Gastrocnemius medialis (tissue), 4 donors: Measurements from ENCODE around the gene BRI3BP. TPM values are rescaled to one million over a fixed set of nuclear protein-coding genes. Genes with fewer than 3 reads are reported as not detected.

ENCODE experiments used
- ATAC-seq, 2 donors: fragments of 150-250 bp; one replicate each; pipeline ENCODE4 v1.9.1; 2016
- DNase-seq, 2 donors: peaks; one replicate each; pipeline ENCODE4 v3.0.0-alpha.2; 2019
- H3K27ac ChIP-seq, 4 donors: fragments of 200-600 bp; sonication (generic); 1 replicate in 1 of 4; 2 replicates in 3 of 4; pipeline ENCODE4 v1.5.1; 2016 to 2018; ENCODE audit warnings: mild to moderate bottlenecking in 2 of 4, moderate library complexity in 1 of 4
- H3K27me3 ChIP-seq, 3 donors: fragments of 200-600 bp; sonication (generic) in 2 of 3; 1 replicate in 1 of 3; 2 replicates in 2 of 3; pipeline versions ENCODE4 v1.5.1 to v1.6.0; 2016 to 2019; ENCODE audit warnings: mild to moderate bottlenecking in 1 of 3, moderate library complexity in 1 of 3
- H3K36me3 ChIP-seq, 2 donors: fragments of 200-600 bp; sonication (generic) in 1 of 2; one replicate each; pipeline ENCODE4 v1.5.1; 2017 to 2018
- H3K4me1 ChIP-seq, 2 donors: fragments of 200-600 bp; sonication (generic) in 1 of 2; one replicate each; pipeline ENCODE4 v1.5.1; 2016 to 2017; ENCODE audit warnings: mild to moderate bottlenecking in 2 of 2
- H3K4me3 ChIP-seq, 4 donors: fragments of 200-600 bp; sonication (generic) in 3 of 4; 1 replicate in 1 of 4; 2 replicates in 3 of 4; pipeline ENCODE4 v1.5.1; 2016 to 2019; ENCODE audit warnings: mild to moderate bottlenecking in 2 of 4
- H3K9me3 ChIP-seq, 3 donors: fragments of 200-600 bp; sonication (generic) in 2 of 3; 1 replicate in 1 of 3; 2 replicates in 2 of 3; pipeline ENCODE4 v1.5.1; 2016 to 2019
- POLR2A ChIP-seq, 2 donors: fragments of 450-650 bp; IDR thresholded peaks; one replicate each; pipeline ENCODE4 v1.6.1; 2017; ENCODE audit warnings: antibody characterized with exemption in 2 of 2, mild to moderate bottlenecking in 2 of 2, moderate library complexity in 2 of 2
- in situ Hi-C, 4 donors: fragments of 200-750 bp; cut with MboI; loops; one replicate each; pipeline versions ENCODE4 v1.15.0 to v1.8.0; 2017; ENCODE audit warnings: low sequenced_read_pairs in 4 of 4
- intact Hi-C: fragments of 100-400 bp; cut with DNase I; formaldehyde crosslinking; loops from one replicate; pipeline ENCODE4 v1.15.1; 2023; ENCODE audit warnings: low total_unique reads
- total RNA-seq, 4 donors: library from RNA; depleted of rRNA; stranded (reverse); fragments of >200 nt; gene quantifications; one replicate each; pipeline versions ENCODE4 v1.1.0 to v1.2.3, GENCODE V29; 2016
- TF ChIP-seq, protein P1 (sequence below), 5 experiments: fragments of 450-650 bp in 3 of 5; fragments of 200-600 bp in 2 of 5; sonication (generic) in 2 of 5; IDR thresholded peaks in 4 of 5; conservative IDR thresholded peaks in 1 of 5; 1 replicate in 4 of 5; 2 replicates in 1 of 5; pipeline ENCODE4 v1.5.1; 2016 to 2019; ENCODE audit warnings: antibody characterized with exemption in 5 of 5, mild to moderate bottlenecking in 3 of 5, moderate library complexity in 3 of 5

Gene BRI3BP
- total RNA-seq, result 1 to 10 TPM in 3 of 4 donors, under 1 TPM in 1; 0.75 to 2.0 (median 1.6) TPM

- intact Hi-C loops (loop anchor here (5.0 kb wide), 1 partner anchor 73 kb away; the partner anchor contains the start of gene AACS), in situ Hi-C loops (no loop called here)
- H3K9me3 ChIP-seq, result no peaks in the 10 kb centered on the region
- H3K36me3 ChIP-seq, result no peaks in the 10 kb centered on the region
- H3K4me3 ChIP-seq, result peak within 1 kb of the TSS; percentile 50 to 64 (median 60)
- peaks cover 12 to 19% of the 10 kb centered on the region in 2 donors for H3K4me1 ChIP-seq
- peak within 1 kb of the TSS in 2 of 4 donors; percentile 47 to 54 for H3K27ac ChIP-seq
- DNase-seq (no peak), ATAC-seq (peak; percentile 36 to 53)
- H3K27me3 ChIP-seq, result no peaks in the 10 kb centered on the region
- no peak for TF ChIP-seq POLR2A (IDR thresholded peaks at IDR 0.05)
- TF ChIP-seq, protein P1, sequence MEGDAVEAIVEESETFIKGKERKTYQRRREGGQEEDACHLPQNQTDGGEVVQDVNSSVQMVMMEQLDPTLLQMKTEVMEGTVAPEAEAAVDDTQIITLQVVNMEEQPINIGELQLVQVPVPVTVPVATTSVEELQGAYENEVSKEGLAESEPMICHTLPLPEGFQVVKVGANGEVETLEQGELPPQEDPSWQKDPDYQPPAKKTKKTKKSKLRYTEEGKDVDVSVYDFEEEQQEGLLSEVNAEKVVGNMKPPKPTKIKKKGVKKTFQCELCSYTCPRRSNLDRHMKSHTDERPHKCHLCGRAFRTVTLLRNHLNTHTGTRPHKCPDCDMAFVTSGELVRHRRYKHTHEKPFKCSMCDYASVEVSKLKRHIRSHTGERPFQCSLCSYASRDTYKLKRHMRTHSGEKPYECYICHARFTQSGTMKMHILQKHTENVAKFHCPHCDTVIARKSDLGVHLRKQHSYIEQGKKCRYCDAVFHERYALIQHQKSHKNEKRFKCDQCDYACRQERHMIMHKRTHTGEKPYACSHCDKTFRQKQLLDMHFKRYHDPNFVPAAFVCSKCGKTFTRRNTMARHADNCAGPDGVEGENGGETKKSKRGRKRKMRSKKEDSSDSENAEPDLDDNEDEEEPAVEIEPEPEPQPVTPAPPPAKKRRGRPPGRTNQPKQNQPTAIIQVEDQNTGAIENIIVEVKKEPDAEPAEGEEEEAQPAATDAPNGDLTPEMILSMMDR (IDR thresholded peaks at IDR 0.05 in 4 of 5, conservative IDR thresholded peaks at IDR 0.05 in 1 of 5), result no peak
Measured at GRCh38 chr12:124993626-124994436, at the start of gene BRI3BP. TSS of gene BRI3BP (plus strand) at chr12:124993645. CDS start at chr12:124993791, 146 bp downstream.

- no peak for DNase-seq
- no peaks in the 10 kb centered on the region for H3K4me1 ChIP-seq
- H3K9me3 ChIP-seq, result no peaks in the 10 kb centered on the region
- H3K27me3 ChIP-seq, result no peaks in the 10 kb centered on the region
- peaks cover 0 to 48% of the 10 kb centered on the region in 2 donors for H3K36me3 ChIP-seq
- TF ChIP-seq, protein P1 (IDR thresholded peaks at IDR 0.05 in 4 of 5, conservative IDR thresholded peaks at IDR 0.05 in 1 of 5), result no peak
- no peak for TF ChIP-seq POLR2A (IDR thresholded peaks at IDR 0.05)
- H3K27ac ChIP-seq, result no peak overlapping the region
- intact Hi-C loops, result no loop called here
- in situ Hi-C loops, result no loop called here
- H3K4me3 ChIP-seq, result no peak overlapping the region
- no peak for ATAC-seq
Measured at GRCh38 chr12:124946447-124946793, 47.0 kb upstream of the BRI3BP start.

DNA sequence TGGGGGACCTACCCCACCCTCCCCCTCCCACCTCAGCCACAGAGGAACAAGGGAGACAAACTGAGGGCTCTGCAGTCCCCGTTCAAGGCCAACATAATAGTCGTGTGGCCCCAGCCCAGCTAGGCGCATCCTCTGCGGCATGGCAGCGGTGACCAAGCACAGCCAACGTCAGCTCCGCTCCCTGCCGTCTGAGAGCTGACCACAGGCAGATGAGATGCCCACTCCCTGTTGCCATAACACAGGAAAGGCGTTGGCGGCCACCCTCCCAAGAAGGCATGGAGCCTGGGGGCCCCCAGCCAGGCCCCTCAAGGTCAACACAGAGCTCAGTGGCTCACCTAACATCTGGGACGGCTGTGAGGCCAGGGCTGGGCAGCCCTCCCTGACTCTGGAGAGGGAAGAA lies 46.4 kb upstream of the BRI3BP start:
- ATAC-seq (no peak), DNase-seq (no peak)
- intact Hi-C loops, result no loop called here
- no peak overlapping the region for H3K4me3 ChIP-seq
- TF ChIP-seq, protein P1 (IDR thresholded peaks at IDR 0.05 in 4 of 5, conservative IDR thresholded peaks at IDR 0.05 in 1 of 5), result no peak
- TF ChIP-seq POLR2A (IDR thresholded peaks at IDR 0.05), result no peak
- no peak overlapping the region for H3K27ac ChIP-seq
- no peaks in the 10 kb centered on the region for H3K9me3 ChIP-seq
- in situ Hi-C loops, result no loop called here
- peaks cover 0 to 54% of the 10 kb centered on the region in 2 donors for H3K36me3 ChIP-seq
- no peaks in the 10 kb centered on the region for H3K27me3 ChIP-seq
- no peaks in the 10 kb centered on the region for H3K4me1 ChIP-seq

GRCh38 chr12:124947561-124948398 lies 45.7 kb upstream of the BRI3BP start:
- in situ Hi-C loops, result no loop called here
- no peak for ATAC-seq
- H3K4me1 ChIP-seq, result no peaks in the 10 kb centered on the region
- no peak for DNase-seq
- H3K4me3 ChIP-seq, result no peak overlapping the region
- no peak overlapping the region for H3K27ac ChIP-seq
- no peaks in the 10 kb centered on the region for H3K9me3 ChIP-seq
- intact Hi-C loops, result no loop called here
- H3K27me3 ChIP-seq, result no peaks in the 10 kb centered on the region
- TF ChIP-seq, protein P1 (IDR thresholded peaks at IDR 0.05 in 4 of 5, conservative IDR thresholded peaks at IDR 0.05 in 1 of 5), result no peak
- TF ChIP-seq POLR2A (IDR thresholded peaks at IDR 0.05), result no peak
- H3K36me3 ChIP-seq, result peaks cover 0 to 61% of the 10 kb centered on the region in 2 donors
